Lower leg skin (tissue), 3 donors: ENCODE measurements around the gene PPP2R5D.

Experiments
- CTCF ChIP-seq, 3 donors: fragments of 450-650 bp; IDR thresholded peaks; one replicate each; pipeline ENCODE4 v1.5.1; 2016; ENCODE audit warnings: antibody characterized with exemption in 3 of 3, mild to moderate bottlenecking in 3 of 3, moderate library complexity in 2 of 3
- POLR2A ChIP-seq, 2 donors: fragments of 450-650 bp; IDR thresholded peaks; one replicate each; pipeline ENCODE4 v1.6.1; 2016 to 2017; ENCODE audit warnings: antibody characterized with exemption in 2 of 2, mild to moderate bottlenecking in 1 of 2, moderate library complexity in 1 of 2

GRCh38 chr6:42939810-42940167, 44.6 kb upstream of the PPP2R5D start:
- TF ChIP-seq CTCF (IDR thresholded peaks at IDR 0.05), result no peak
- no peak for TF ChIP-seq POLR2A (IDR thresholded peaks at IDR 0.05)
